ENCODE results near the gene NPAS3. TPM values are rescaled to one million over a fixed set of nuclear protein-coding genes. Genes with fewer than 3 reads are reported as not detected.

The NPAS3 gene
- total and polyA plus RNA-seq, 2 of the 8 experiments (the other 6 are each of a cell fraction or from before 2014, with no cell fraction given) = 0.11 to 0.60 TPM

GRCh38 chr14:33647385-33647786 is 708.7 kb downstream of the NPAS3 start:
- H2BK20ac ChIP-seq (ENCODE audit: low read length) = no peak overlapping the region
- no peaks in the 10 kb centered on the region for H3K27me3 ChIP-seq (replicated peaks in 1 of 4; ENCODE audit: control insufficient read depth in 3 of 4, extremely low read depth in 1 of 4, insufficient read depth in 3 of 4, low read length in 3 of 4)
- no peaks in the 10 kb centered on the region for H3K9me3 ChIP-seq (ENCODE audit: insufficient read depth in 2 of 2, low read depth in 1 of 2, low read length in 1 of 2)
- no peak overlapping the region for H3K4me3 ChIP-seq (ENCODE audit: extremely low read depth in 1 of 4, insufficient read depth in 2 of 4, low read depth in 3 of 4, low read length in 4 of 4)
- WGBS, 2 experiments (ENCODE audit: extremely low coverage in 1 of 2, insufficient coverage in 1 of 2, insufficient read length in 1 of 2, insufficient replicate concordance in 2 of 2, low coverage in 1 of 2, low lambda C conversion rate in 2 of 2, missing lambda C conversion rate in 1 of 2) = 91% methylated on average over 3 of the region's 3 CpGs; no CpG with 5 or more reads in 1 of the 2 experiments
- H2AFZ ChIP-seq (ENCODE audit: low read length) = no peak overlapping the region
- H2AK5ac ChIP-seq (ENCODE audit: low read depth, low read length) = no peak overlapping the region
- H3K79me1 ChIP-seq (ENCODE audit: low read depth, low read length) = no peaks in the 10 kb centered on the region
- FAIRE-seq = no peak
- H4K91ac ChIP-seq (replicated peaks; ENCODE audit: insufficient read length, low read length) = no peak overlapping the region
- POLR2A ChIA-PET (ENCODE audit: partially characterized antibody) = no interaction called here
- H3K27ac ChIP-seq (ENCODE audit: low read depth, low read length) = no peak overlapping the region
- peaks cover 0 to 7% (median 3%) of the 10 kb centered on the region in 4 experiments; a peak in 2 of 7 replicates for H3K4me1 ChIP-seq (replicated peaks in 1 of 4; ENCODE audit: control insufficient read depth in 3 of 4, insufficient read depth in 4 of 4, low read length in 3 of 4)
- H2BK120ac ChIP-seq (replicated peaks; ENCODE audit: low read depth, low read length) = no peak overlapping the region
- H3K9ac ChIP-seq (replicated peaks in 1 of 4; ENCODE audit: extremely low read depth in 1 of 4, low read depth in 3 of 4, low read length in 3 of 4) = no peak overlapping the region
- H3K18ac ChIP-seq (ENCODE audit: extremely low read depth, low read length) = no peak overlapping the region
- no peaks in the 10 kb centered on the region for H3K36me3 ChIP-seq (ENCODE audit: control insufficient read depth in 2 of 4, insufficient read depth in 4 of 4, low read length in 3 of 4)
- no peak overlapping the region for H3K14ac ChIP-seq (ENCODE audit: insufficient read length)
- no peak overlapping the region for H3K56ac ChIP-seq (replicated peaks; ENCODE audit: insufficient read length, low read depth, low read length)
- H4K20me1 ChIP-seq (replicated peaks in 1 of 2; ENCODE audit: control insufficient read depth in 1 of 2, insufficient read depth in 2 of 2, low read length in 2 of 2) = no peaks in the 10 kb centered on the region
- no peak overlapping the region for H3K23ac ChIP-seq (ENCODE audit: insufficient read length)
- H3K23me2 ChIP-seq (ENCODE audit: low read depth, low read length) = no peaks in the 10 kb centered on the region
- no peak overlapping the region for H2BK15ac ChIP-seq (ENCODE audit: low read length)
- no peak overlapping the region for H3K4me2 ChIP-seq (ENCODE audit: insufficient read depth in 1 of 2, low read depth in 2 of 2, low read length in 2 of 2)
- no peaks in the 10 kb centered on the region for H3K79me2 ChIP-seq (ENCODE audit: control insufficient read depth in 1 of 2, insufficient read depth in 2 of 2, low read length in 2 of 2)
- H2BK5ac ChIP-seq (ENCODE audit: low read depth, low read length) = no peak overlapping the region
- H2BK12ac ChIP-seq (ENCODE audit: low read depth, low read length) = no peak overlapping the region
- no peak overlapping the region for H4K8ac ChIP-seq (ENCODE audit: extremely low read depth, insufficient read depth, low read length)
- peak in 1 of 2 experiments; percentile 15 for DNase-seq (ENCODE audit: low read depth in 1 of 2, low spot score in 2 of 2)
- H4K5ac ChIP-seq (ENCODE audit: insufficient read length, low read depth, low read length) = no peak overlapping the region
- no peak overlapping the region for H3K4ac ChIP-seq (replicated peaks; ENCODE audit: insufficient read length, low read depth, low read length)
- CTCF ChIA-PET (ENCODE audit: partially characterized antibody) = interaction anchor here (0.8 kb wide), 1 partner anchor 23 kb away, joined by 4 read pairs; no protein-coding TSS in a partner anchor
- no peak for TF ChIP-seq SRF (IDR thresholded peaks at IDR 0.05; ENCODE audit: low read depth, low read length)
- TF ChIP-seq MAFK (IDR thresholded peaks at IDR 0.05; ENCODE audit: low read depth, low read length) = no peak
- no peak for TF ChIP-seq YY1 (IDR thresholded peaks at IDR 0.05; ENCODE audit: low read depth, low read length)
- TF ChIP-seq BCL11A (IDR thresholded peaks at IDR 0.05; ENCODE audit: low read depth in 2 of 2, low read length in 2 of 2) = no peak
- TF ChIP-seq BRCA1 (IDR thresholded peaks at IDR 0.05; ENCODE audit: low read depth, low read length) = no peak
- TF ChIP-seq RFX5 (IDR thresholded peaks at IDR 0.05; ENCODE audit: borderline replicate concordance, low read depth, low read length) = no peak
- TF ChIP-seq POLR2A (IDR thresholded peaks at IDR 0.05; ENCODE audit: control extremely low read depth in 1 of 2, low read depth in 2 of 2, low read length in 2 of 2) = no peak
- TF ChIP-seq RXRA (IDR thresholded peaks at IDR 0.05; ENCODE audit: insufficient read depth, low read depth, low read length) = no peak
- no peak for TF ChIP-seq CHD2 (IDR thresholded peaks at IDR 0.05; ENCODE audit: low read length)
- TF ChIP-seq BACH1 (IDR thresholded peaks at IDR 0.05; ENCODE audit: low read length) = no peak
- TF ChIP-seq SP2 (IDR thresholded peaks at IDR 0.05; ENCODE audit: low read length) = no peak
- no peak for TF ChIP-seq CBX8 (IDR thresholded peaks at IDR 0.05; ENCODE audit: borderline replicate concordance, low read depth, low read length)
- TF ChIP-seq RNF2 (IDR thresholded peaks at IDR 0.05; ENCODE audit: borderline replicate concordance, low read depth, low read length, missing control alignments, poor library complexity, severe bottlenecking) = no peak
- no peak for TF ChIP-seq KDM5A (IDR thresholded peaks at IDR 0.05; ENCODE audit: low read length)
- TF ChIP-seq EGR1 (IDR thresholded peaks at IDR 0.05; ENCODE audit: borderline replicate concordance, low read depth, low read length) = no peak

Measured in H1 (cell line).